Limb (tissue), 2 donors: ENCODE measurements around the gene ADAP1.

Experiments used
- DNase-seq, 2 donors: peaks; one replicate each; pipeline ENCODE4 v3.0.0-alpha.2; 2016; ENCODE audit errors: extremely low spot score in 2 of 2

The ADAP1 gene

DNA sequence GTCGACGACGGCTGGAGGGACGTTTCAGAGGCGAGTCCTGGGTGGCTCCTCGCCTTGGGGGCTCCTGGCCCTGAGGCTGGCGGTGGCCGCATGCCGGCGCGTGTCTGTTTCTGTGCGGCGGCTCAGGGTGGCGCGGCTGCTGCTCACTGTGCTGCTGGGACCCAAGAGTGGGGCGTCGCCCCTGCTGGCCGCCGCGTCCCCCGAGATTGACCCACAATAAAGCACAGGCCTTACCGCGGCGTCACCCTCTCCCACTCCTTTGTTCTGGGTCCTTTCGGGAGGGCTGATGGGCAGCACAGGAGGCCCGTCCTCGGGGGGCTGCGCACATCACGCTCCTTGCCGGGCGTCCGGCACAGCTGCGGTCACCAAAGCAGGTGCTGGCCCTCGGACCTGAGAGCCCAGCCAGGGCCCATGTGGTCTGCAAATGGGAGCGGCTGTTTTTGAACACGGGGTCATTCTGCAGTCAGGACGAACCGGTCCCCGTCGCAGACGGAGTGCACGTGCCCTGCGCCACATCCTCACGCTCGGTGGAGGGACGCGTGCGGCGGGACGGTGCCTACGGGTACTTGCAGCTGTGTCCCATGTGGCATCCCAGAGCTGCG lies 58.9 kb downstream of the ADAP1 start:
- no peak for DNase-seq

DNA sequence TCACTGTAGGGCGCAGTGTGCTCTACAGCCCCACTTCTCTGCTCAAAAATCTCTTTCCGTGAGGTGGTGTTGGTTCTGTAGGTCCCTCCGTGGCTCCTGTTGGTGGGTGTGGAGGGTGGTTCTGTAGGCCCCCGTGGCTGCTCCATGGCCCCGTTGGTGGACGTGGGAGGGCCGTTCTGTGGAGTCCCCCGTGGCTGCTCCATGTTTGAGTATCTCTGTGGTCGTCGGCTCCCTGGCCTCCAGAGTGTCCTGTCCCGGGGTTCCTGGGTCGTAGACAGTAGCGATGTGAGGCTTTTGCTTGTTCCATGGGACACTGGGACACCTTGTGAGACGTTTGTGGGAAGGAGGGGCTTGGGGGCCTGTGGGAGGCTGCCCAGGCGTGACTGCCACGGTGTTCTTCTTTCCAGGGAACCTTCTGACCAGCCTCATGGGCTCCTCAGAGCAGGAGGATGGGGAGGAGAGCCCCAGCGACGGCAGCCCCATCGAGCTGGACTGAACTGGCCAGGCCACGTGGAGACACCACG lies 59.5 kb downstream of the ADAP1 start:
- DNase-seq, result no peak

DNA sequence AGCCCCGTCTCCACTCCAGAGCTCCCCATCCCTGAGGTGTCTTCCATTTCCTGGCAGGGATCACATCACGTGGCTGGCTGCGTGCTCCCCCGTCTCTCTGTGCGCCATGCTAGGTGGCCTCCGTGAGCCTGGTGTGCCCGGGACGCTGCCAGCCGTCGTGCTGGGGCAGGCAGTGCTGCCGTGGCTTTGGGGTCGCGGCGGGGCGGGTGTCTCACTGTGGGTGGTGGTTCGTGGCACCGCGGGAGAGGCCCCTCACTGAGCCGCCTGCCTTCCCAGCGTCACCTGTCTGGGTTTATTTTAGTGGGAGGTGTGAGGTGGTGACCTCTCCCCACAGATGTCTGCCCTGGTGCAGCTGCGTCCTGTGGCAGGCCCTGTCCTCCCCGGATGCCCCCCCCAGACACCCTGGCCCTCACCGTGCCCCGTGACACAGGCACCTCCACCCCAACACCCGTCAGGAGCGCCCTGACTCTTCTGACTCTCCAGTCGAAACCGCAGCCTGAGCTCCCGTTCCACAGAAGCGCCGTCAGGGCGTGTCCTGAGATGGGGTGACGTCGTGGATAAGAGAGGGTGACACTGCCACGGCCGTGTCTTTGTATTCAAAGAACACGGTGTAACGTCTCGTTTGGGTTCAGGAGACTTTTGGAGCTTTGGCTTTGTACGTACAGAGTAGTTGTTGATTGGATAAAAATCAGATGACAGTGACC lies 60.2 kb downstream of the ADAP1 start:
- no peak for DNase-seq

DNA sequence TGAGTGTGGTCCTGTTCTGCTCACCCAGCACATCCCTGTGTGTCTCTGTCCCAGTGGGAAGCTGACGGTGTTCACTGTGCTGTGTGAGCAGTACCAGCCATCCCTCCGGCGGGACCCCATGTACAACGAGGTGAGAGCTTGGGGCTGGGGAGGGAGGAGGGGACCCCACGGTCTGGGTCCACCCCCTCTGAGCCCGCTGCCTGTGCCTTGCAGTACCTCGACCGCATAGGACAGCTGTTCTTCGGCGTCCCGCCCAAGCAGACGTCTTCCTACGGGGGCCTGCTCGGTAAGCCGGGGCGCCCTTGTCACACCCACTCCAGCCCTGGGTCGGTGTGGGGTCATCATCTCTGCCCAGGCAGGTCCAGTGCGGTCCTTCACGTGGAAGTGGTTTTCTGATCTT lies 60.8 kb downstream of the ADAP1 start:
- DNase-seq, result no peak

DNA sequence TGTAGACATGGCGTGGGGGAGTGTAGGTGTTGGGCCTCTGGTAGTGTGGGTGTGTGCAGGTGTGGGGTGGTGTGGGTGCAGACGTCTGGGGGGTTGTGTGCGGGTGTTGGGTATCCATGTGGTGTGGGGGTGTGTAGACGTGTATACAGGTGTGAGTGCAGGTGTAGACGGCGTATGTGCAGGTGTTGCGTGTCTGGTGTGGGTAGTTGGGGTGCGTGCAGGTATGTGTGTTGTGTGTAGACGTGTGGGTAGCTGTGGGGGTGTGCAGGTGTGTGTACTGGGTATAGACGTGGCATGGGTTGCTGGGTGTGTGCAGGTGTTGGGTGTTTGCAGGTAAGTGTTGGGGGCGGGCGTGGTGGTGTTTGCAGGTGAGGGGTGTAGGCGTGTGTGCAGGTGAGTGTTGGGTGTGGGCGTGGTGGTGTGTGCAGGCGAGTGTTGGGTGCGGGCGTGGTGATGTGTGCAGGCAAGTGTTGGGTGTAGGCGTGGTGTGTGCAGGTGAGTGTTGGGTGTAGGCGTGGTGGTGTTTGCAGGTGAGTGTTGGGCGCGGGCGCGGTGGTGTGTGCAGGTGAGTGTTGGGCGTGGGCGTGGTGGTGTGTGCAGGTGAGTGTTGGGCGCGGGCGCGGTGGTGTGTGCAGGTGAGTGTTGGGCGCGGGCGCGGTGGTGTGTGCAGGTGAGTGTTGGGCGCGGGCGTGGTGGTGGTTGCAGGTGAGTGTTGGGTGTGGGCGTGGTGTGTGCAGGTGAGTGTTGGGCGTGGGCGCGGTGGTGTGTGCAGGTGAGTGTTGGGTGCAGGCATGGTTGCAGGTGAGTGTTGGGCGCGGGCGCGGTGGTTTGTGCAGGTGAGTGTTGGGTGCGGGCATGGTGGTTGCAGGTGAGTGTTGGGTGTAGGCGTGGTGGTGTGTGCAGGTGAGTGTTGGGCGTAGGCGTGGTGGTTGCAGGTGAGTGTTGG lies 61.6 kb downstream of the ADAP1 start:
- DNase-seq, result no peak

DNA sequence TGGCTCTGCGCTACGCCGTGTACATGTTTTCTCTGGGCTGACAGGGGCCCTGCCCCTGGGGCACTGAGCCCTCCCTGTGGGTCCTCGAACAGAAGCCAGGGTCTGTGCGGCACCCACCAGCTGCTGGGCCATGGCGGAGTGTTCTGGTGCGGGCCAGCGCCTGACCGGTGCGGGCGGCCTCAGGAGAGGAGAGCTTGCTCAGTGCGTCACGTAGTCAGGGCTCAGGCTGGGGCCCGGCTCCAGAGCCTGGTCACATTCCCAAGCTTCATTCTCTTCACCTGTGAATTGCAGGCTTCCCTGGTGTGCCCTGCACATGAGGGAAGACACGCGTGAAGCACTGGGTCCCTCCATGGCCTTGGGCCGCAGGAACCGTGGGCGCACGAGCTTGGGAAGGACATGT lies 62.7 kb downstream of the ADAP1 start:
- no peak for DNase-seq

DNA sequence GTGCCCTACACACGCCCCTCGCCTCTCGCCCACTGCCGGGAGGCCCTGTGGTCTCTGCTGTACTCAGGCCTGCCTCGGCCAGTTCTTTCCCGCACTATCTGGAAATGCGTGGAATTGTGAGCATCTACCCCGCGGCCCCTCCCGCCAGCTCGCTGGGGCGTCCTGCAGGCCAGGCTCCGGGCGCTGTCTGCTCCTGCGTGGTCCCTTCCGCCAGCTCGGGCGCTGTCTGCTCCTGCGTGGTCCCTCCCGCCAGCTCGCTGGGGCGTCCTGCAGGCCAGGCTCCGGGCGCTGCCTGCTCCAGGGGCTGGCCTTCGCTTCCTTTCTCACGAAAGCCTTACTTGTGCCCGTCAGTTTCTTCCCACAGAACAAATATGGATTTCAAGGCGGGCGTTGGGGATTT lies 63.2 kb downstream of the ADAP1 start:
- DNase-seq, result no peak

DNA sequence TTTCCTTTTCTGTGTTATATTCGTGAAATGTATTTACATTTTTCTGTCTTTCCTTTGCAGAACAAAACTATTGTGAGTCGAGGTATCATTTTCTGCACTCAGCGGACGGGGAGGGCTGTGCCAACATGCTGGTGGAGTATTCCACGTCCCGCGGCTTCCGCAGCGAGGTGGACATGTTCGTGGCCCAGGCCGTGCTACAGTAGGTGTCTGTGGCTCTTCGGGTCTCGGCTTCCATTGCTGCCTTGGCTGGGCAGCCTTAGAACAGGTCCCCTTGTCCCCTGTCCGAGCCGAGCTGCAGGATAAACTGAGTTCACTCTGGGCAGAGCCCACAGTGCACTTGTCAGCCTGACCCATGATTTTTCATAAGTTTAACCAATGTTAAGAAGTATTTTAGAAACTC lies 63.6 kb downstream of the ADAP1 start:
- no peak for DNase-seq

DNA sequence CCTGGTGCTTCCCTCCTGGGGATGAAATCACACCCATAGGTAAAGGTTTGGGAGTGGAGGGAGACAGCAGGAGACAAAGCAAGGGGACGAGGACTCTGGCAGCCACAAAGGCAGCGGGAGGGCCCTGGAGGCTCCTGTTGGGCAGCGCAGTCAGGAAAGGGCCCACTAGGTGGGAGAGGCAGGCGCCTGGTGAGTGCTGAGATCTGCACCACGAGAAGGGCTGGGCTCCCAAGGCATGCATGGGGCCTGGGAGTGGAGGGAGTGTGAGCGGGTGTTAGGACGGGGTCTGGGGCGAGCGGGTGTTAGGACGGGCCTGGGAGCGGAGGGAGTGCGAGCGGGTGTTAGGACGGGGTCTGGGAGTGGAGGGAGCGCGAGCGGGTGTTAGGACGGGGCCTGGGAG lies 65.1 kb downstream of the ADAP1 start:
- DNase-seq, result no peak

DNA sequence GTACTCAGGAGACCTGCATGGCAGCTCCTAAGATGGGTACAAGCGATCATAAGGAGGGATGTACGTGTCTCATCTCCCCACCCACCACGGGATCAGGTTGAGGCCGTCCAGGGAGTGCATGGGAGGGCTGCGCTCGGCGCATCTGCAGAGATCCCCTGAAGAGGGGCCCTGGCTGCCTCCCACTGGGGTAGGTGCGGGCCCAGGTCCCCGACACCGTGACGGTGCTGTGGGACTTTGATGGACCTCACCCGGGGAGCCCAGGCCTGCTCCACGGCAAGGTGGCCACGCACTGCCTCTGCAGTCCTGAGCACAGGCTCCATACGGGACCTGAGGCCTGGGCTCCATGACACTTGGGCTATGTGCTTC lies 65.5 kb downstream of the ADAP1 start:
- DNase-seq, result no peak

DNA sequence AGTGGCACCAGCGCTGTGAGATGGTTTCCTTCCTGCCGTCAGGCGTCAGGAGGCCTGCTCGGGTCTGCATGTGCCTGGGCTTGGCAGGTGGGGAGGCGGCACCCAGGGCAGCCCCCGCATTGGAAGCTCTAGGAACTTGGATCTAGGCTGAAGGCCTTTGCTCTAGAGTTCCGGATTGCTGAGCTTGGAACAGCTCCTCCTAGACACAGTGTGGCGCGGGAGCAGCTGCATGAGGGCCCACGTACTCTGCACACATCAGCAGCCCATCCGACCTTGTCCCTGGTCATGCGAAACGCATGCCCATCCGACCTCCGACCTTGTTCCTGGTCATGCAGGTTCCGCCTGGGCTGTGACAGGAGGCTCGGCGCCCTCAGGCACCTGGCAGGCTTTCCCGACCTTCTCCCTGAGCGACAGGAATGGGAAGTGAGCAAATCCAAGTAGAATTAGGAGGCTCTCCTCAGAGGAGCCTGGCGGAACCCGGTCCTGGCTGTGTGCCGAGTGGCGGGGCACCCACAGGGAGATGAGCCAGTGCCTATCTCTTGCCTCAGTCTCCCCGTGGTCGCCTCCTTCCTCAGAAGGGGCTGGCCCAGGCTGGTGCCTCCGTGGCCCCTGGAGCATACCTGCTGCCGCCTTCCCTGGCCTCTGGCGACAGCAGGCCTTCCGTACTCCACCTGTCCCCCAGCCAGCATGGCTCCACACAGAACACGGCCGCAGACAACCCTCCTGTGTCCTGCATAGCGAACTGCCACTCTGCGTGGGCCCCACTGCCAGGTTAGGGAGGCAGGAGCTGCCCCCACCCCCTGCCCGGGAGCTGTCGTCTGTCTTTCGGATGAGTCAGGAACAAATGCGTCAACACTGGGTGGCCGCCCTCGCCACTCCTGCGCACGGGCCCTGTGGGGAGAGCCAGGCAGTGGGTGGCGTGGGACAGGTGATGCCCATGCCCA lies 66.1 kb downstream of the ADAP1 start:
- DNase-seq, result no peak

DNA sequence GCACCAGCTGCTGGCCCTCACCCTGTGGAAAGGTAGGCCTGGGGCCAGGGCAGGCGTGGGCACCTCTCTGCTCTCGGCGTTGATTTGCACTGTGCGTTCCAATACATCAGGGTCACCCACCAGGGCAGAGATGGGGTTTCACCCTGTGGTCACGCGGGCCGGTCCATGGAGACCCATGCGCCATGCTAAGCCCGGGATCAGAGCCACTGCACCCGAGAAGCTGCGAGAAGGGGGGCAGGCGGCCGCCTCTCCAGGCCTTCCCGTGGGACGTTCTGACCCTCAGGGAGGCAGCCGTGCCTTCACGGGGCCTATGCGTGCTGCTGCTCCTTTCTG lies 67.0 kb downstream of the ADAP1 start:
- no peak for DNase-seq

DNA sequence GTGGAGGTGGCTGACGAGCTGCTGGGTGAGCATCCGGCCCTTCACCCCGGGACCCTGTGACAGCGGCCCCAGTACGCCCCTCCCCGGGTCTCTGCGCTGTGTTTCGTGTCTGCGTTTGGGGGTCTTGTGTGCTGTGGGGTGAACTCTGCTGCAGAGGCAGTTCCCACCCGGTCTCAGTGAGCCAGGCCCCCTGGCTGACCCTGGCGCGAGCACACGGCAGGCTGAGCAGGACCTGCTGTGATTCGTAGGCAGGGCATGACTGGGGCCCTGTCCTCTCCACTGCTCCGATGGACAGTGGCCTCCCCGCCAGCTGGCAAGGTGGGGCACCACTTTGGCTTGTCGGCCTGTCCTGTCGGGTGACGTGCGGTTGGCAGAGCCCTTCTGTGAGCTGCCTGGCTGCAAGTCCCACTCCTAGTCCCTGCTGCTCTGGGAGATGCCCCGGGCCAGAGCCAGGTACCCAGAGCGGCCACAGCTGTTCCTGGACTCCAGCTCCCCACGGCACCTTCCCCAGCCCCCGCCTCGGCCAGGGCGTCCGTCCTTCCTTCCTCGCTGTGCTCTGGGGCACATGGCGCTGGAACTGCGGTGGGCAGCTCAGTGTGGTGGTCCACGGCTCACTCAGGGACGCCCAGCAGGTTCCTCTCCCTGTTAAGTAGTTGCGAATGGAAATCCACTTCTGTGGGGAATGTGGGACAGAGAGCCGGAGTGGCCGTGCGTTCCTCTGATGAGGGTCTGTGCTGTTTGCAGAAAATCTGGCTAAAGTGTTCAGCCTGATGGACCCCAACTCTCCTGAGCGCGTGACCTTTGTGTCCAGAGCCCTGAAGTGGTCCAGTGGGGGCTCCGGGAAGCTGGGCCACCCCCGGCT lies 67.6 kb downstream of the ADAP1 start:
- DNase-seq, result no peak

DNA sequence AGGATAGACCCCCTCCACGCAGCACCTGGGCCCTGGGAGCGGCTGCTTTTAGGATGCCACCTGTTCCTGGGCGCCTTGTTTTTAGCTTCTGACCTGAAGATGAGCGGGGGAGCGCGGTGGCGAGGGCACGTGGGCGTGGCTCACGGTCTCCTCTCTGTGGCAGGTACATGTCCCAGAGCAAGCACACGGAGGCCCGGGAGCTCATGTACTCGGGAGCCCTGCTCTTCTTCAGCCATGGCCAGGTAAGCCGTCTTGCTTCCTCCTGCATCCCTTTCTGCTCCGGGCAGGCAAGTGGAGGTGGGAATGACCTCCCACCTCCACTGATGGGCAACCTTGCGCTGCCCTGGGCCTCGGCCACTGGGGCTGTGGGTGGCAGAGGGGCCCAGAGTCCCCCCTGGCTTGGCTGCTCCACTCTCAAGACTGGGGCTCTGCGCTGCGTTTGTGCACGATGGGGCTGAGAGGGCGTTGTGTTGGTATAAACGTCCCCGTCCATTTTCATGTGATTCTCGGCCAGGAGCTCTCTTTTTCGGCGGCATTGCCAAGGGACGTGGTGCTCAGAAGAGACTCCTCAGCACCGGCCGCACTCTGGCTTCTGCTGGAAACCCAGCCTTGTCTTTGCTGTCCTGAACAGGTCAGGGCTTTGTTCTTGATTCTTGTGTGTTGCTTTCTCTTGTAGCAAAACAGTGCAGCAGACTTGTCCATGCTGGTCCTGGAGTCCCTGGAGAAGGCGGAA lies 68.4 kb downstream of the ADAP1 start:
- no peak for DNase-seq

DNA sequence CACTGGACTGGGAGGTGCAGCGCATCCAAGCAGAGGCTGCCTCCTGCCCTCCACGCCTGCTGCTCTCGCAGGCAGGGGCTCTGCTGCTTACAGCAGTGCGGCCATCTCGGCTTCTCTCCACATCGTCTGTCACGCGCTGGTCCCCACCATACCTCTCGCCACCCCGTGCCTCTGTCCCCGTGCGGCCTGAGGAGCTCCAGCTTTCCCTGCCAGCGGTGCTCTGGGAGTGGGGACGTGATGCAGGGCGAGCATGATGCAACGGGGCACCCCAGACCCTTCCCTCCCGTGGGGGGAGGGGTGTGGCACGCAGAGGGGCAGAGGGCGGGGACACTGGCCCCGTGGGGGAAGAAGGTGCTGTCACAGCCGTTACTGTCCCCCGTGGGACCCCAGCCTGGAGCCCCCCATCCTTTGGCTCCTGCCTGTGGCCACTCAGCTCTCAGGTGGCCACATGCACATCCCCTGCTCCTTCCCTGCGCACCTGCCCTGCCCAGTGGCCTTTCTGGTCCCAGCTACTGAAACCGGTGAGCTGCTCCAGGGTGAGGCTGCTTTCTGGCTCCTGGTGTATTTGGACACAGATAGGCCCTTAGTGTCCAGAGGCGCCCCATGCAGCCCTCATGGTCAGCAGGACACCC lies 69.1 kb downstream of the ADAP1 start:
- no peak for DNase-seq

DNA sequence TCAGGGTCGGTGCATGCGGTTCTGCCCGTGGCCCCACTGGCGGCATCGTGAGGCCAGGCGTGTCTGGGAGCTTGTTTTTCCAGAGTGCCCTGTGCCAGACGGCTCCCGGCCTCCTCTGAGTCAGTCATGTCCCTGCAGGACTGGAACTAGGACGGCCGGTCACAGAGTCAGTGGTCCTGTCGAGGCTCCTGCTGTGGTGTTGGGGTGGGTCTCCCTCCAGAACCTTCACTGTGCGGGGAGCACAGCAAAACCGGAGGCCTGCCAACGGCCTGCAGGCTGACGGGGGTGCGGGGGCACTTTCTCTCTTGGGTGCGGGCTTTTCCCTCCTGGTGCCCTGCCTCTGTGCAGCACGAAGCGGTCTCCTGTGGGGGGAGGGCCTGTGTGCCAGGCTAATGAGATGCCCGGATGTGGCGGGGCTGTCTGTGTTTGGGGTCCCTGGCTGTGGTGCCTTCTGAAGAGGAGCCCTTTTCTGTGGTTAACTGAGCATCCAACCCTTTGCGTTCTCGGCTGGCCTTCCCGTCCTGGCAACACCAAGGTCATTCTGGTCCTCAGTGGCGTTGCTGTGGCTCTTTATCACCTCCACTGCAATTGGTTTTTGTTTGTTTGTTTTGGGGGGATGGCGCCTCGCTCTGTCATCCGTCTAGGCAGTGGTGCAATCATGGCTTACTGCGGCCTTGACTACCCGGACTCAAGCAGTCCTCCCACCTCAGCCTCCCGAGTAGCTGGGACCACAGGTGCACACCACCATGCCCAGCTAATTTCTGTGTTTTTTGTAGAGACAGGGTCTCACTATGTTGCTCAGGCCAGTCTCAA lies 70.1 kb downstream of the ADAP1 start:
- DNase-seq, result no peak

DNA sequence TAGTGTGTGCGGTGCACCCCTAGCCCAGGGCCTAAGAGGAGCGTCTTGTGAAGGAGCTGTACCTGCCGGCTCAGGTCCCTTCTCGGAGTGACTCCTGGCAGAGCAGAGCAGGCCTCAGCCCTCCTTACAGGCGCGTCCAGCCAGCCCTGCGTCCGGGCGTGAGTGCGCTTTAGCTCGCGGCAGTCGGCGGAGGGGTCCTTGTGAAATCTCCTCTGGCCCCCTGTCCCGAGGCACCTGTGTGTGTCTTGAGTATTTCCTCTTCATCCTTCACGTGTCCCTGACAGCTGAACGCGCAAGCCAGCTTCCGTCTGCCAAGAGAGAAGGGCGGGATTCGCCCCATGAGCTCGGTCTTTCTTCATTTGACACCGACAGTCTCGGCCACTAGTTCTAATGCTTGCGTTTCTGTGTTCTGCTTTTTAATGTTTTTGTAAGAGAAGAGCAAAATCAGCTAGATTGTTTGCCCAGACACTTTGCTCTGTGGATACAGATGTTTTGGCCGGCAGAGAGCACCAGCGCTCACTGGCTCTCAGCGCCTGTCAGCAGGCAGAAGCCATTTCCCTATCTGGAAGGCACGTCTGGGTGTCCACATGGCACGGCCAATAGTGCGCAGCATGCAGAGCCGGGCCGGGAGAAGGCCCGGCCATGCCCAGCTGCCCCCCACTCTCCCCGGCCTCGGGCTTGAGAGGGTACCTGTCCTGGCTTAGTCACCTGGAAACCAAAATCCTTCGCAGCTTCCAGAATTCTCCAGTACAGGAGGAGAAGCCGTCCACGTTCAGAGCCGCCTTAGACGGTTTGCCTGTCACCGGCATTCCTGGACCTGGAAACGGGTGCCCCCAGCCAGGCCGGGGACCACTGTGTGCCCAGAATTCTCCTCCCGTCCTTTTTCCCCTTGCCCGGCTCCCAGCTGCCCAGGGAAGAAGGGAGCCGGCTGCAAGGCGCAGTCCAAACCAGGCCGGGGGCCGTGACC lies 71.1 kb downstream of the ADAP1 start:
- DNase-seq, result no peak
